ENCODE data around the gene HARS2.

Gene HARS2

DNA sequence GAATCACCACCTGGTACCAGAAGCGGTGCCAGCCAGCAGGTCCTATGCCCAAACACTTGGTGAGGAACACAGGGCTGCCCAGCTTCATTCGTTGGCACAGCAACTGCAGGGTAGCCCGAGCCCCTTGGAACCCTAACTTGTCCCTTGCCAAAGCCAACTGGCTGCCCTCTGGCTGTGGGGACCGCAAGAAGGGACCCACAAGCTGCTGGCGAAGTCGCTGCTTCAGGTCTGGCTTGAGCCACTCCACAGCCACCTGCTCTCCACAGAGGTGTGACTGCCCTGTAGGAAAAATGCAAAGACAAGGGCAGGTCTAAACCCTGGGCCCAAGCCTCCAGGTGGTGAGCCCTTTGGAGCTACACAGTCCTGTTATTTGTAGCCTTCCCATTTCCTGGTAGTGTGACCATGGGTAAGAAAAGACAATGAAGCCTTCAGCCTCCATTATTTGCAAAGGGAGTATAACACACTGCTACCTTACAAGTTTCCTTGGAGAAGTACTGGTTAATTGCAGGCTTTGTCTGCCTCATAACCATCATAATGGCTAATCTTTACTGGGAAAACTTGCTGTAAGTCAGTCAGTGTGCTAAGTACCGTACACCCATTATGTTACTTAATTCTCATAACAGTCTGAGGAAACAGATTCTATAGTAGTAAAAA lies 19.7 kb upstream of the HARS2 start:
- peaks cover 0 to 9% of the 10 kb centered on the region in 2 donors for H3K4me1 ChIP-seq (ENCODE audit: control insufficient read depth in 2 of 2, insufficient read depth in 2 of 2, low read length in 2 of 2)
- H3K27ac ChIP-seq (ENCODE audit: low read depth in 2 of 2, low read length in 2 of 2): peak overlapping the region; percentile 52 to 60
- H3K36me3 ChIP-seq (ENCODE audit: control insufficient read depth in 2 of 2, insufficient read depth in 2 of 2, low read length in 2 of 2): peaks cover 58 to 60% of the 10 kb centered on the region in 2 donors
- peak overlapping the region in 1 of 2 donors; percentile 28 for H3K9ac ChIP-seq (ENCODE audit: low read depth in 1 of 2, low read length in 2 of 2)
- H3K4me3 ChIP-seq (ENCODE audit: low read length in 2 of 2): no peak overlapping the region
- H3K27me3 ChIP-seq (ENCODE audit: control insufficient read depth in 2 of 2, insufficient read depth in 2 of 2, low read length in 2 of 2): no peaks in the 10 kb centered on the region
- no peaks in the 10 kb centered on the region for H3K9me3 ChIP-seq (ENCODE audit: control insufficient read depth in 2 of 2, low read length in 2 of 2)

DNA sequence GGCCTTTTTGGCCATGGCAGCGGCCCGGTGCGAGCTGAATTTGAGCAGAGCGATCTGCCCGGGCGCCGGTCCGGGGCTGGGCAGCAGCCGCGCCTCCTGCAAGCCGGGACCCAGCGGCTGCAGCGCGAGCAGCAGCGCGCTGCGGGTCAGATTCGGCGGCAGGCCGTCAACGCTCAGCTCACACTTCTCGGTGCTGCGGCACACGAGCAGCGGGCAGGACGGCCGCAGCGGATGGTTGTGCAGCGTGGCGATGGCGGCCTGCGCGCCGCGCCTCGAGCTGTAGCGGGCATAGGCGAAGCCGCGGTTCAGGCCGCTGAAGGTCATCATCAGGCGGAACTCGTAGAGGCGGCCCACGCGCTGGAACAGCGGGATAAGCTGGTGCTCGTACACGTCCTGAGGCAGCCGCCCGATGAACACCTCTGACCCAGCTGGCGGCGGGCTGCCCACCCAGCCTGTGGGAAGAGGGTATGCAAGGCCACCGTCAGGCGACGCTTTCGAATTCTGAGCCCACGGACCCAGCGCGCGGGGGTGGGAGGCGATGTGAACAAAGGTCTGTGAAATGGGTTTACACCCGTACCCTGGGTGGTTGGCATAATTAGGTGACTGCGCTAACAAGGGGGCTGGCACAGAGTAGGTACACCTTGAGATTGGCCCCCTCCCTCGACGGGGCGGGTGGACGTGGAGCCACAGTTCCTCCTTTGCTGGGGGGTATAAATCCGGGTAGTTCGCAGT lies 18.6 kb upstream of the HARS2 start:
- H3K27me3 ChIP-seq (ENCODE audit: control insufficient read depth in 2 of 2, insufficient read depth in 2 of 2, low read length in 2 of 2): no peaks in the 10 kb centered on the region
- H3K9me3 ChIP-seq (ENCODE audit: control insufficient read depth in 2 of 2, low read length in 2 of 2): no peaks in the 10 kb centered on the region
- peak overlapping the region; percentile 25 to 52 for H3K27ac ChIP-seq (ENCODE audit: low read depth in 2 of 2, low read length in 2 of 2)
- H3K9ac ChIP-seq (ENCODE audit: low read depth in 1 of 2, low read length in 2 of 2): no peak overlapping the region
- H3K36me3 ChIP-seq (ENCODE audit: control insufficient read depth in 2 of 2, insufficient read depth in 2 of 2, low read length in 2 of 2): peaks cover 68 to 70% of the 10 kb centered on the region in 2 donors
- no peak overlapping the region for H3K4me3 ChIP-seq (ENCODE audit: low read length in 2 of 2)
- peaks cover 0 to 9% of the 10 kb centered on the region in 2 donors for H3K4me1 ChIP-seq (ENCODE audit: control insufficient read depth in 2 of 2, insufficient read depth in 2 of 2, low read length in 2 of 2)

DNA sequence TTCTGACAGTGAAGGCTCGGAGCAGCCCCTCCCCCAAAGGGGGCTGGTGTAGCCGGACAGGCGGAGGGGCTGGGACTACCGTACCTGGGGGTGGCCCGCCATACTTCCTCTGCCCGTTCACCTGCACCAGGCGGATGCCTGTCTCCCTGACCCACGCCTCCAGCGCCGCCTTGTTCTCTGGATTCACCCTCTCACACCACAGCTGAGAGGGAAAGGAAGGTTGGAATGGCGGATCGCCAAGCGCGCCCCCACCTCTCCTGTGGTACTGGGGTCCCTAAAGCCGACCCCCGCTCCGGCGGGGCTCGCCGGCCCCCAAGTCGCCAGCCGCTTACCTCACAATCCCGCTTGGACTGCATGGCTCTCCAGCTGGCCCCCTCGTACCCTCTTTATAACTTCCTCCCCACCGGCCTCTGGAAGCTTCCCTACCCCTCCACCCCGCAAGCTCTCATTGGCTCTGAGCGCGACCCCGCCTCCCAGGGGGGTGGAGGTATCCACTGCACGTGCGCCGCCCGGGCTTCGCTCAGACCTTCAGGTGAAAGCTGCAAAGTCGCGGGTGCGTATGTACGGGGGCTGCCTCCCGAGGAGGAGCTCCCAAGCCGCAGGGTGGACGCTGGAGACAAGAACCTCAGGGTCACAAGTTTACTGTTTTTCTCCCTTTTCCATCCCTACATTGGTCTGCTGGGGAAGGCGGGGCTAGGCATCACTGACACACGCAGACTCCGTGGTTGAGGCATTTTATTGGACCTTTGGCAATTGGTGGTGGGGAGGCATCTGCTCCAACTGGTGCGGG lies 17.9 kb upstream of the HARS2 start, which contains the start of gene DND1:
Gene DND1, minus strand, starts transcription at position 390 of the 790 bp plus-strand sequence. Its CDS starts 34 bp downstream, at position 356.
- H3K27ac ChIP-seq (ENCODE audit: low read depth in 2 of 2, low read length in 2 of 2): peak within 1 kb of the TSS in 1 of 2 donors; percentile 25
- H3K4me1 ChIP-seq (ENCODE audit: control insufficient read depth in 2 of 2, insufficient read depth in 2 of 2, low read length in 2 of 2): peaks cover 0 to 9% of the 10 kb centered on the region in 2 donors
- no peaks in the 10 kb centered on the region for H3K9me3 ChIP-seq (ENCODE audit: control insufficient read depth in 2 of 2, low read length in 2 of 2)
- no peaks in the 10 kb centered on the region for H3K27me3 ChIP-seq (ENCODE audit: control insufficient read depth in 2 of 2, insufficient read depth in 2 of 2, low read length in 2 of 2)
- H3K9ac ChIP-seq (ENCODE audit: low read depth in 1 of 2, low read length in 2 of 2): no peak within 1 kb of the TSS
- H3K4me3 ChIP-seq (ENCODE audit: low read length in 2 of 2): no peak within 1 kb of the TSS
- H3K36me3 ChIP-seq (ENCODE audit: control insufficient read depth in 2 of 2, insufficient read depth in 2 of 2, low read length in 2 of 2): peaks cover 63 to 72% of the 10 kb centered on the region in 2 donors

DNA sequence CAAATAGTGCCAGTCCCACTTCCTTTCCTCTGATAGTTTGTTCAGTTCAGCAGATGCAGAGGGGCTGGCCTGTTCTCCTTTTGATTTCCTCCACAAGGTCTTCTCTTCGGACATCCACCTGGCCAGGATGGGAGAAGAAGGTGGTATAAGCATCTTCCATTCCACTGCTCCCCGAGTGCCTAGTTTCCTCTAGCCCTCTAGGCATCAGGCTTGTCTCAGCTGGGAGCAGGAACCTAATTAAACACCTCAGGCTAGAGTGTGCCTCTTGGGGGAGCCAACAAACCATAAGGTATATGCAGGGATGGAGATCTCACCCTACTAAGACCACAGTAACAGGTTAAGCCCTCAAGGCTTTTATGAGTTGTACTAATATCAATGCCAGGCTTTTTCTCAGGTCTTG lies 17.0 kb upstream of the HARS2 start:
- Histone ChIP-seq H3K9ac (ENCODE audit: low read depth in 1 of 2, low read length in 2 of 2) (no peak overlapping the region), H3K36me3 (ENCODE audit: control insufficient read depth in 2 of 2, insufficient read depth in 2 of 2, low read length in 2 of 2) (peaks cover 58 to 69% of the 10 kb centered on the region in 2 donors), H3K4me3 (ENCODE audit: low read length in 2 of 2) (no peak overlapping the region), H3K27me3 (ENCODE audit: control insufficient read depth in 2 of 2, insufficient read depth in 2 of 2, low read length in 2 of 2) (no peaks in the 10 kb centered on the region), H3K27ac (ENCODE audit: low read depth in 2 of 2, low read length in 2 of 2) (no peak overlapping the region), H3K9me3 (ENCODE audit: control insufficient read depth in 2 of 2, low read length in 2 of 2) (no peaks in the 10 kb centered on the region), H3K4me1 (ENCODE audit: control insufficient read depth in 2 of 2, insufficient read depth in 2 of 2, low read length in 2 of 2) (peaks cover 0 to 9% of the 10 kb centered on the region in 2 donors)

DNA sequence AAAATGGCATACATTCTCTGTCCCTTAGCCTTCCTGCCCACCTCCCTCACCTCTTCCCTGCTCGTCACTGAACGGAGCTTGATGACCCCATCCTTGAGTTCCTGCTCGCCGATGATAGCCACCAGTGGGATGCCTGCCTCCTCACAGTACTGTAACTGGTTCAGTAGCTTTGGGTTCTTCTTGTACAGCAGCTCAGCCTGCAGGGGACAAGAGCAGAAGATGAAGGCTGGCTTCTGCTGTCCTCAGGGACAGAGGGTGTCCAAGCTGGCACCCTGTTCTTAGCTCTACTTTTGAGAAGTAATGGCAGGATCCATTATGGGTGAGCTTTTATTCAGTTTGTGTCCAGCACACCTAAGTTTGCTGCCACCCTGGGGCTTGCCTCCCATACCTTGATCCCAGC lies 16.6 kb upstream of the HARS2 start:
- no peaks in the 10 kb centered on the region for H3K27me3 ChIP-seq (ENCODE audit: control insufficient read depth in 2 of 2, insufficient read depth in 2 of 2, low read length in 2 of 2)
- H3K4me3 ChIP-seq (ENCODE audit: low read length in 2 of 2): no peak overlapping the region
- no peak overlapping the region for H3K27ac ChIP-seq (ENCODE audit: low read depth in 2 of 2, low read length in 2 of 2)
- peaks cover 57 to 69% of the 10 kb centered on the region in 2 donors for H3K36me3 ChIP-seq (ENCODE audit: control insufficient read depth in 2 of 2, insufficient read depth in 2 of 2, low read length in 2 of 2)
- no peak overlapping the region for H3K9ac ChIP-seq (ENCODE audit: low read depth in 1 of 2, low read length in 2 of 2)
- H3K4me1 ChIP-seq (ENCODE audit: control insufficient read depth in 2 of 2, insufficient read depth in 2 of 2, low read length in 2 of 2): peaks cover 0 to 9% of the 10 kb centered on the region in 2 donors
- H3K9me3 ChIP-seq (ENCODE audit: control insufficient read depth in 2 of 2, low read length in 2 of 2): no peaks in the 10 kb centered on the region

DNA sequence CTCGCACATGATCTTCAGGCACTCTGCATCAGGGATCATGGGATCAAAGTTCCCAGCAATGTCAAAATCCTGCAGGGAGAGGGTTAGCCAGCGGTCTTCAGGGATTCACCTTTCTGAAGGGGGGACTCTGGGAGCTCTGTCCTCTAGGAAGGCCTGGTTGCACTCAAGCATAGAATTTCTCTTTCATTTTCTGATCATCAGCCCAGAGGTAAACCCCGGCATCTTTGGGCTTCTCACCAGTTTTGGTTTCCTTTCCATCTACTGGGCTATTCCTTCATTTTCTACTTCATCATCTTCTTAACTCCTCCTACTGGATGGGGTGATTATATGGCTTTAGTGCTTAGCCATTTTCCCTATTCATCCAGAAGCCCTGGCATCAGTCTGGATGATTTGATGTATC lies 13.3 kb upstream of the HARS2 start:
- Histone ChIP-seq H3K9ac (ENCODE audit: low read depth in 1 of 2, low read length in 2 of 2) (no peak overlapping the region), H3K9me3 (ENCODE audit: control insufficient read depth in 2 of 2, low read length in 2 of 2) (no peaks in the 10 kb centered on the region), H3K27ac (ENCODE audit: low read depth in 2 of 2, low read length in 2 of 2) (no peak overlapping the region), H3K4me1 (ENCODE audit: control insufficient read depth in 2 of 2, insufficient read depth in 2 of 2, low read length in 2 of 2) (peaks cover 0 to 4% of the 10 kb centered on the region in 2 donors), H3K27me3 (ENCODE audit: control insufficient read depth in 2 of 2, insufficient read depth in 2 of 2, low read length in 2 of 2) (no peaks in the 10 kb centered on the region), H3K36me3 (ENCODE audit: control insufficient read depth in 2 of 2, insufficient read depth in 2 of 2, low read length in 2 of 2) (peaks cover 53 to 68% of the 10 kb centered on the region in 2 donors), H3K4me3 (ENCODE audit: low read length in 2 of 2) (no peak overlapping the region)

DNA sequence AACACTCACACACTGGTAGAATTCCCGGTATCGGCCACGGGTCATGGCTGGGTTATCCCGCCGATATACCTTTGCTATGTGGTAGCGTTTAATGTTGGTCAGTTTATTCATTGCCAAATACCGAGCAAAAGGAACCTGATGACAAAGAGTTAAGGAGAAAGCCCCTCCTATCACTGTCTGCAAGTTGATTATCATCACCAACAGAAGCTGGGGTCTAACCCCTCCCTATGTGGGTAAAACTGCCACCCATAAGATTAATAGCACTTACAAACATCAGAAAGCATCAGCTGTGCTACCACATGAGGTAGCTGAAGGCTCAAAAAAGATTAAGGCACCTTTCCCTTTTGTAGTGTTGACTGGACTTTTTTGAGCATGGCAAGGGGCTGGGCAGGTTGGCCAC lies 12.3 kb upstream of the HARS2 start:
- H3K27ac ChIP-seq (ENCODE audit: low read depth in 2 of 2, low read length in 2 of 2): no peak overlapping the region
- H3K9ac ChIP-seq (ENCODE audit: low read depth in 1 of 2, low read length in 2 of 2): no peak overlapping the region
- no peak overlapping the region for H3K4me3 ChIP-seq (ENCODE audit: low read length in 2 of 2)
- H3K4me1 ChIP-seq (ENCODE audit: control insufficient read depth in 2 of 2, insufficient read depth in 2 of 2, low read length in 2 of 2): peaks cover 0 to 4% of the 10 kb centered on the region in 2 donors
- no peaks in the 10 kb centered on the region for H3K27me3 ChIP-seq (ENCODE audit: control insufficient read depth in 2 of 2, insufficient read depth in 2 of 2, low read length in 2 of 2)
- H3K36me3 ChIP-seq (ENCODE audit: control insufficient read depth in 2 of 2, insufficient read depth in 2 of 2, low read length in 2 of 2): peaks cover 48 to 62% of the 10 kb centered on the region in 2 donors
- no peaks in the 10 kb centered on the region for H3K9me3 ChIP-seq (ENCODE audit: control insufficient read depth in 2 of 2, low read length in 2 of 2)

DNA sequence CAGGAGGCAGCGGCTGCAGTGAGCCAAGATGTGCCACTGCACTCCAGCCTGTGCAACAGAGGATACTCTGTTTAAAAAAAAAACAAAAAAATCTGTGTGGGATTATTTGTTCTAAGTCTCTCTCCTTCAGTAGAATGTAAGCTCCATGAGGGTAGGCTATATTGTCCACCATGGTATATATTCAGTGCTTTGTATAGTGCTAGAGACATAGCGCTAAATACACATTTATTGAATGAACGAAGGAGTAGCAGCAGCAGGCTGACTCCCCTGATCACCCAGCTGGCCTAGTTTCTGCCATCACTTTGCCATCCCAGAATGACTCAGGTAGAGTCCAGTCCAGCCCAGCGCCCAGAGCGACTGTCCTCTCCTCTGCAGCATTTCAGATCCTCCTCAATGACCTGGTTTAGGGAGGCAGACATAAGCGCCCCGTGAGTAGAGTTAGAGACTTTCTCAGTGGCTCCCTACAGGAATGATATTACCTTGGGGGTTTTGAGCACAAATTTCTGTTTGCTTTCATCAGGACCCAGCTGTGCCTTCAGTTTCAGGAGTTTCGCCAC lies 801 bp upstream of the HARS2 start:
- H3K4me3 ChIP-seq (ENCODE audit: low read length in 2 of 2): peak overlapping the region; percentile 93 to 94
- H3K27ac ChIP-seq (ENCODE audit: low read depth in 2 of 2, low read length in 2 of 2): peak overlapping the region in 1 of 2 donors; percentile 87
- H3K27me3 ChIP-seq (ENCODE audit: control insufficient read depth in 2 of 2, insufficient read depth in 2 of 2, low read length in 2 of 2): no peaks in the 10 kb centered on the region
- peak overlapping the region; percentile 80 to 89 for H3K9ac ChIP-seq (ENCODE audit: low read depth in 1 of 2, low read length in 2 of 2)
- H3K9me3 ChIP-seq (ENCODE audit: control insufficient read depth in 2 of 2, low read length in 2 of 2): no peaks in the 10 kb centered on the region
- H3K36me3 ChIP-seq (ENCODE audit: control insufficient read depth in 2 of 2, insufficient read depth in 2 of 2, low read length in 2 of 2): peaks cover 23 to 26% of the 10 kb centered on the region in 2 donors
- peaks cover 10 to 11% of the 10 kb centered on the region in 2 donors for H3K4me1 ChIP-seq (ENCODE audit: control insufficient read depth in 2 of 2, insufficient read depth in 2 of 2, low read length in 2 of 2)

DNA sequence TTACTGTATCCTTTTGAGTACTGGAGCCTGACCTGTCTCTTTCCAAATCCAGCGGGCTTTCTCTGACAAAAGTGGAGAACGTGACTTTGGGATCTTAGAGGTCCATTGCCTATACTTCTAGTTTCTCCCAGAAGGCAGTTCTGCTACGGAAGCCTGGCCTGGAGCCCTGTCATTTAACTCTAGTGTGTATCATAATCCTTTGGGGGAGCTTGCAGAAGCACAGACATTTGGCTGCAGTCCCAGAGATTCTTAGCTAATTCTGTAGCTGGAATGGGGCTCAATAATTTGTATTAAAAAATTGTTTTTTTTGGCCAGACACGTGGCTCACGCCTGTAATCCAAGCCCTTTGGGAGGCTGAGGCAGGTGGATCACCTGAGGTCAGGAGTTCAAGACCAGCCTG lies 3.0 kb downstream of the HARS2 start:
- Histone ChIP-seq H3K27me3 (ENCODE audit: control insufficient read depth in 2 of 2, insufficient read depth in 2 of 2, low read length in 2 of 2) (no peaks in the 10 kb centered on the region), H3K4me1 (ENCODE audit: control insufficient read depth in 2 of 2, insufficient read depth in 2 of 2, low read length in 2 of 2) (peaks cover 10 to 11% of the 10 kb centered on the region in 2 donors), H3K9ac (ENCODE audit: low read depth in 1 of 2, low read length in 2 of 2) (no peak overlapping the region), H3K9me3 (ENCODE audit: control insufficient read depth in 2 of 2, low read length in 2 of 2) (no peaks in the 10 kb centered on the region), H3K27ac (ENCODE audit: low read depth in 2 of 2, low read length in 2 of 2) (no peak overlapping the region), H3K4me3 (ENCODE audit: low read length in 2 of 2) (no peak overlapping the region), H3K36me3 (ENCODE audit: control insufficient read depth in 2 of 2, insufficient read depth in 2 of 2, low read length in 2 of 2) (peaks cover 57 to 58% of the 10 kb centered on the region in 2 donors)
